GM21360 (cell line): Measurements from ENCODE around the gene MYO5B.

Source experiments
- ATAC-seq: cut with Tn5 transposase; IDR thresholded peaks from one replicate; pipeline ENCODE4 v1.9.1; 2021; ENCODE audit warnings: mild to moderate bottlenecking, moderate library complexity; ENCODE audit not compliant: unreplicated experiment

Gene MYO5B

DNA sequence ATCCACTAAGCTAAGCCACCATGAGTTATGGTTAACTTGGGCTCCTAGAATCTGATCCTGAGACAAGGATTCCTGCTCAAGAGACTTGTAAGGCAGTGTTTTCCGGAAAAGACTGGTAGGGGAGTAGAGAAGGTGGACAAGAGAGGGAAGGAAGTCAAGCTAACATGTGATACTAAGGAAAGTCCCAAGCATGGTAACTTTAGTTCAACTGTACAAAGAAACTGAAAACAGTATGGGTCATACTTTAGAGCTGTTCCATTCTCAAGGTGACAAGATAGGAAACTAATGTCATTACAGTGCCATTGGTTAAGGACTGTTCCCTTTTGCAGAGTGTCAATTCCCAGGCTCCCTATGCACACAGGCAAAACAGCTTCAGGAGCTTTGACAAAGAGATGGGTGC is 5.8 kb downstream of the MYO5B start:
- no peak for ATAC-seq

DNA sequence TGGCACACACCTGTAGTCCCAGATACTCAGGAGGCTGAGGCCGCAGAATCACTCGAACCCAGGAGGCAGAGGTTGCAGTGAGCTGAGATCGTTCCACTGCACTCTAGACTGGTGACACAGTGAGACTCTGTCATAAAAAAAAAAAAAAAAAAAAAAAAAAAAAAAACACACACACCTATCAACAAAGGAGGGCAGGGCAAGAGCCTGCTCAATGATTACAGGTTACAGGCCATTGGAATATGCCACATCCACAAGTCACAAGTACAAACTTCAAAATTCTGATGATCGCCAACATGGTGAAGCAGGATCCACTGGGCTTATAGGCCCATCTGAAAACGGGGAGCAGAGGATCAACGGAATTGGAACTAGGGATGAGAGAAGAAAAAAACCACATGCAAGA is 6.3 kb downstream of the MYO5B start:
- ATAC-seq, result no peak

DNA sequence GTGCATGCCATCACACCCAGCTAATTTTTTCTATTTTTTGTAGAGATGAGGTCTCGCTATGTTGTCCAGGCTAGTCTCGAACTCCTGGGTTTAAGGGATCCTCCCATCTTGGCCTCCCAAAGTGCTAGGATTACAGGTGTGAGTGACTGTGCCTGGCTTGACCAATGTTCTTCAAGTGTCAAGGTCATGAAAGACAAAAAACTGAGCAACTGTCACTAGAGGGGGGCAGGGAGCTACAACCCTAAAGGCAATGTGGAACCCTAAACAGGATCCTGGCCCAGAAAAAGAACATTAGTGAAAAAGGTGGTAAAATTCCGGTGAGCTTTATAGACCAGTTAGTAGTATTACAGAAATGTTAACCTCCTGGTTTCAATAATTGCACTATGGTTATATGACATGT is 7.3 kb downstream of the MYO5B start:
- ATAC-seq, result no peak

DNA sequence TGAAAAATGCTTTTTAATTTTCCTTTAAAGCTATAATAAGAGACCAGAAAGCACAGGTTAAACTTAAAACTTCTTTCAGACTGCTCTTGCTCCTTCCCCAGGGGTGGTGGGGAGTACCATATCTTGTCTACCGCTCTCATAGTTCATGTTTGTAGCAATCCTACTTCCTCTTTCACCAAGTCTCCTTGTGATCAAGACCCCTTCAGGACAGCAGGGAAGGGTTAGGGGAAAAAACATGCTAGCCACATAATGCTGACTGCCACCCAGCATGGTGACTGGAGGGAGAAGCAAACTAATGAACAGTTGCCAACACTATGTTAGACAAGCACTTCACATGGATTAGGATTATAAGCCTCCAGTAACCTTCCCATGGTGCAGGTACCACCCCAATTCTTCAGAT is 8.6 kb downstream of the MYO5B start:
- ATAC-seq, result no peak

DNA sequence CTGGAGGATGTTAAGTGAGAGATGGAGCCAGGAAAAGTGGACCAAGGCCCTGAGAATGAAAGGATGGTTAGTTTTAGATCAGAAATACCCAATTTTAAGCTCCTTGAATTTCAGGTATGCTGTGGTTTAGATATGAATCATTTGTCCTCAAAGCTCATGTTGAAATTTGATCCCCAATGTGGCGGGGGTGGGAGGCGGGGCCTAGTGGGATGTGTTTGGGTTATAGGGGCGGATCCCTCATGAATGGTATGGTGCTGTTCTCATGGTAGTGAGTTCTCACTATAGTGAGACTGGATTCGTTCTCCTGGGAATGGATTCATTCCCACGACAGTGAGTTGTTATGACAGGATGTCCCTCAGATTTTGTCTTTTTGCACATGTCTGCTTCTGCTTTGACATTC is 11.4 kb downstream of the MYO5B start:
- no peak for ATAC-seq

DNA sequence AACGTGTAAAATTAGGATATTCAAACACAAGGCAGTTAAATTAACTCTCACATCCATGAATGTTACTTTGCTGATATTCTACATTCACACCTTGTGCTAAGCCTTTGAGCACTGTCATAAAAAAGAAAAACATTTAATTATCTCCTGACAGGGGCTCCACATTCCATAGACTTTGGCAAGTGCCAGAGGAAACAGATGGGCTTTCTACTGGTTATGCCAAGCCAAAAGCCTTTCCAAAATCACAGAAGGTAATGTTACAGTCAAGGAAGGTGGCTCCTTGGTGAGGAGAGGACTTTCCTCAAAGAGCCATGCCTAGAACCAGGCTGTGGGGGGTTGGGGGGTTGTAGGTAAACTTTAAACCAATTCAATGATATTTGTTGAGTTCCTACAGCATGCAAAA is 12.4 kb downstream of the MYO5B start:
- no peak for ATAC-seq

DNA sequence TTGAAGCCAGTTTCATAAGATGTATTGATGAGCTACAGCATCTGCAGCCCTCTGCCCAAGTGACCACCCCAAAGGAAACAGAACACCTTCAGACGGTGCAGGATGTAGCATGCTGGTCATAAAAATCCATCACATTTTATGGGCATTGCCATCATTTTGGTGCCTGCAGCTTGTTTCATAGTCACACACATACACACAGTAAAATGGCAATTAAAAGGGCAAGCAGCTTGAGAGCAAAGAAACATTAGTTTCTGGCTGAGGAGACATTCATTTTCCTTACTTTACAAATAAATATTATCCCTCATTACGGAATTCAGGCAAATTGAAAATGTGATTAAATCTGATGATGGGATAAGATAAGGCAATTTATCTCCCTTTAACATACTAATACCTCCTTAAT is 13.4 kb downstream of the MYO5B start:
- ATAC-seq, result no peak

DNA sequence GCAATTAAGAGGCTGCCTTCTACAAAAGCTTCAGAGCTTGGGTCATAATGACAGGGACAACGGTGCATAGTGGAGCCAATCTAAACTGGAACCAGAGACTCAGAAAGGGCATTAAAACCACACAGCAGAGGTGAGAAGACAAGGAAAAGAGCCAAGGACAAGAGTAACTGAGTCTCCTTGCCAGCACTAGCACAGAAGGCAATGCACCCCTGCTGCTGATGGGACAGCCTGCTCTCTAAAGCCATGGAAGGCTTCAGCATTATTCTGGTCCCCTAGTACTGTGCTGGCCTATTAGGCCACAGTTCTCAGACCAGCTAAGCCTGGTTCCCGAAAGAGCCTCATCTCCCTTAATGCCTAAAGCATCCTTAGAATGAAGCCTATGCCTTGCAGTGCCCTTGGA is 15.5 kb downstream of the MYO5B start:
- no peak for ATAC-seq

DNA sequence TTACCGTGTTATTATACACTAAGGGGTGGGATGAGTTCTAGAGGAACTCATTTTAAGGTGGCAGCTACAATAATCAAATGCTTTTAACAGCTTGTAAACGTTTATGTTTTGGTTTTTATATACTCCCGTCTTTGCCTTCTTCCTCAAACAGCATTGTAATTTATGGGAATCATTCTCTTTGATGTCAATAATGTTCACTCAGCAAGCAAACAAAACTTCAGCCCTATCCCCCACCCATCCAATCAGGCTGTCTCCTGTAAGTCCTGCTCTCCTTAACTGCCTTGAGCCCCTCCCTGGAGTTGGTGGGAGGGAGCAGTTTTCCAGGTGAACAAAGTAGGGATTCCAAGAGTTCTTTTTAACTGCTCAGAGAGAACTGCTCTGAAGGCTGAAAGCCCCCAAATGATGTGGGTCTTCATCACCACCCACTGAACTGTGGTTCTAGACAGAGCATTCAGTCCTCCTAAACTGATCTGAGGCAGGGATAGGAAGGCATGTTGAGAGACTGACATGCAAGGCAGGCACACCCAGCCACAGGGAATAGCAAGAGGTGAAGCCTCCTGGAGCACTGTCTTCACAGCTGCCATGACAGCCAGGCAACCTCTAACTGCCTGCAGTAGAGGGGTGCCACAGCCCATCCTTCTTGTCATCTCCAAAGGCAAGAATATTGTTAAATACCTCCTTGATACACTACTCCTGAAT is 17.5 kb downstream of the MYO5B start:
- no peak for ATAC-seq

DNA sequence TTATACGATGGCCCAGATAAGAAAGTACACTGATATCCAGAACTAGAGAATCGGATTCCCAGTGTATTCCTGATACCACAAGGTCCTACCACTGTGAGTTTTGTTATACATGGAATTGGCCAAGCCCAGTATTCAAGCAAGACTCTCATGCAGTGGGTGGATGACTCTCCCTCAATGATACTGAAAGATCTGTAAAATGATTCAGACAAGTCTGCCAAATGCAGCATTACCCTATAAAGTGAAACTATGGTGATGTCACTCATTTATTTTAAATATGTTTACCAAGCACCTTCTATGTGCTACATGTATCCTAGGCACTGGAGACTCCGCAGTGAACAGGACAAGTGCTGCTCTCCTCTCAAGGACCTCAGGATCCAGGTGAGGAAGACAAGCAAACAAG is 22.6 kb downstream of the MYO5B start:
- no peak for ATAC-seq

DNA sequence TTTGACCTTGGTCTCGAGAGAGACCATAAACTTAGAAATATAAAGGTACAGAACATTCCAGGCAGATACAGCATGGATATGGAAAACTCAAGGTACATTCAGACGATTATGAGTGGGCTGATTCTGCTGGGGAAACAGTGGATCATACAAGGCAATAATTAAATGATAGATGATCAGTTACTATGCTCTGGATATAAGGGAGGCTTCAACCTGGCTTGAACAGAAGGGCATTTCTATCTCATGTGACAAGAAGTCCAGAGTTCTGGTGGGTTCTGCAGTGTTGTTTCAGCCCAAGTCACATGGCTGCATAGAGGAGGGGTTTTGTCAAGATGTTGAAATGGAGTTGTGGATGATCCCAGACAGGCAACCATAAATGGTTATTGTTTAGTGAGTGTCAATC is 23.5 kb downstream of the MYO5B start:
- ATAC-seq, result no peak

DNA sequence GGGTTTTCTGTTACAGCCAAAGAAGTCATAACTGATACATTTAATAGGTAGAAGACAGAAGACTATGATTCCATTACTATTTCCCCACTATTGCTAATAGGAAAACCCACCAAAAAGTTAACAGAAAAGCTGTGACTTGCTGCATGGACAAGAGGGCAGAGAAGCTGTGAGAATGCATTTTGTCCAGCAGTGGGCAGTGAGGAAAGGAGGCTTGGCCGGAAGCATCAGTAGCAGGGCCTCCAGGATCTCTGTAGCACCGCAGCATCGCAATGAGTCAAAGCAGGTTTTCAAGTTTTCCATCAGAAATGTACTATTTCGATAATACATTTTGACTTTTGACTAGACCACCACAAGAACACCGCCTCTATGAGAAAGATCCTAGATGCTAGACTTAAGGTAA is 24.9 kb downstream of the MYO5B start:
- no peak for ATAC-seq

DNA sequence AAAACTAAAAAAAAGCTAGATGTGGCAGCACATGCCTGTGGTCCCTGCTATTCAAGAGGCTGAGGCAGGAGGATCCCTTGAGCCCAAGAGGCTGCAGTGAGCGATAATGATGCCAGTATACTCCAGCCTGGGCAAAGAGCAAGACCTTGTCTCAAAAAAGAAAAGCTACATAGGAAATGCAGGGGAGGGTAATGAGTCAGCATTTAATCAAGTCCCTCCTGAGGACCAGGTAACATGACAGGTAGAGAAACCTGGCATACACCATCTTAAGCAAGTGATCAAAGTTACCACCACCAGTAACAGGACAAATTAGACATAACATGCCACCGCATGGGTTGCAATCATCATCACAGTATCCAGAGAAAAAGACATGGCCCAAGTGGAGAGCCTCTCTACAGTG is 25.8 kb downstream of the MYO5B start:
- no peak for ATAC-seq

DNA sequence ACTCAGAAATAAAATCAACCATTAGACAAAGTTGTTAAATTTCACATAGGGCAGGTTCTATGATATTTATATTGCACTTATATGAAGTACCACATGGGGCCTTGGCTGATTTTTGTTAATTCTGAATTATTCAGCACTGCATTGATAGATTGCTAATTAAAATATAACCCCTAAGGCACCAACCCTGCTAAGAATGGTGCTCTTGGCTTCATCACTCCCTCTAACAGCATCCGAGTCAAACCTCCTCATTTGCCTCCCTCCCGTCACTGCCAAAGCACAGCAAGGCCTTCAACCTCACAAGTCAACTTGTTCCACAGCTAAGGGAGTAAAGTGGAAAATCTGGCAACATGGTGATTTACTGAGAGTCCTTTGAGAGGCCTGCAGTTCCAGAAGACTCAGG is 27.0 kb downstream of the MYO5B start:
- ATAC-seq, result no peak

DNA sequence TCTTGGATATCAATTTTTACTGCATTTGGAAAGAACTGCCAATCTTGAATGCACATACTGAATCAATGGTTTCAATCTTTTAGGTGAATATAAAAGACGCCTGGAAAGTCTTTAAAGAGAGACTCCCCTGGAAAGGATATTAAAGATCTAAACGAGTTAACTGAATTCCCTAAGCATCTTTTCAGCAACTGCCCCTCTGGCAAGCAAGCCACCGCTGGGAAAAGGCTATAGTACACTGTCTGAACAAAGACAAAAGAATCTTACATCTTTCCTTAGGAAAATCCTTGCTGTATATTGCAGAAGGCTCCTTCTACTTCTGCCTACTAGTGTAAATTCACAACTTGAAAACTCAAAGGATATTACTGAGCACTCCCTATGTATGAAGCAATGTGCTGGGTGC is 28.0 kb downstream of the MYO5B start:
- no peak for ATAC-seq

DNA sequence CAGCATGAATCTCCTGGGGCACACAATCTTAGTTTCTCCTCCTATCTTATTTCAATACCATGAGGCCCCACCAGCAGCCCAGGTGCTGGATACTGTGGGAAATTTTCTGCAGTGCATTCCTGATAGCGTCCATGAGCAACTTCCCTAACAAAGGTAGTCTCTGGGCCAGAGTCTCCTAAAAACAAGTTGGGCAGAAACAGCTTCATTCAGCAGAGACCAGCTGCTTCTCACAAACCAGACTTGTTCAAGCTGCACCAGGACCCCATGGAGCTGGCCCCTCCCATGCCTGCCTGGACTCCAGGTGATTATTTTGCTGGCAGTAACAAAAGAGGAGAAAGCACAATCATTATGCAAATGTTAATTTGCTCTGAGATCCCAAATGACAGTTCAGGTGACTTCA is 31.4 kb downstream of the MYO5B start:
- no peak for ATAC-seq

DNA sequence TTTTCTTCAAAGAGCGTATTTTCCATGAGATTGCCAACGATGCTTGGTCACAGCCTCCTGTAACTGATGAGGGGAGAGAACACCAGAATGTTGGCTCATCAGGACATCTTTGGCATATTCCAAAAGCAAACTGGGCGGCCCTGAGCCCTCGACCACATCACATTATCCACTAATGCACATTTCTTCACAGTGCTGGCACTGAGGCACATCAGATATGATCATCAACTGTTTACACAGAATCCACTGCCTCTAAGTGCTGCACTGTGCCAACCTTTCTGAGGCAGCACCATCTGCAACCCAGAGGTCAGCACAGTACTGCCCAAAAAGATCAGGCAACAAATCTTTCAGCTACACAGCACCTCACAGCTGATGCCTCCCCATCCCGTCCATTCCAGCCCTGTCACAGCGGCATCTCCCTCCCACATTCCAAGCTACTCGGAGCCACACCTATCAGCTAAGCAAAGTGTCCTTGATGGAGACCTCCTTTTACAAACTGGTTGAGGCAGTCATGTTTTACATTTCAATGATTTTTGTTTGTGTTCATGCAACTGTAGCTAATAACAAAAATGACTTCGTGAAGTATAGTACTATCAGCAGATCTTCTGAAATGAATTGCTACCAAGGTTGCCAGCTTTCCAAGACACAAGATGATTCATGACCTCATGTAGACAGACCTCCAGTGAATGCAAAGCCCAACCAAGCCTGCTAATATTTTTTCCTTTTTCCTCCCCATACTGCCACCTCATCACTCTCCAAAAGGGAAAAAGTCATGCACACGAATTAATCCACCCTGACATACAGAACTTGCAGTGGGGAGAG is 32.3 kb downstream of the MYO5B start:
- no peak for ATAC-seq

DNA sequence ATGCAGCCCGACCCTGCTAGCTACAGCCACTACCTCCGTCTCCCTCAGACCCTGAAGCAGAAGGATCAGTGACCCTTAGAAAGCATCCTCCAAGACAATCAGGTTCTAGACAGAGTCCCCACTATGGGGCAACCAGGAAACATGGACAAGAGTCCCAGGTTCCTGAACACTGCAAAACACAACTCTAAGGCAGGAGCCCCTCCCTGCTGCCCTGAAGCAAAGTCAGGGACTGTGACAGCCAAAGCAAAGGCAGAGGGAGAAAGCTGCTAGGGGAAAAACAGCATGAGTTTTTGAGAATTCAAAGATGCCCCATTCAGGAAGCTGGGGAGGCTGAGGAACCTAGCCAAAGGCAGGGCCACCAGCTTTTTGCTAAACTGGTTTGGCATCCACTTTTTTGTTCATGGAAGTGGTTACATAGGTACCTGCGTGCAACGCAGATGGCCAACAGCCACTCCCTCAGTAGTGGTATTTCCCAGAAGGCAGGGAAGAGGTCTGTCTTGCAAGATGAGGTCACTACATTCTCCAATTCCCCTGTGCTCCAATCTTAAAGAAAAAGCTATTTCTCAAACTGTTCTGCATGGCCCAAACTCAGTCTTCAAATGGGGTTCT is 33.2 kb downstream of the MYO5B start:
- no peak for ATAC-seq

DNA sequence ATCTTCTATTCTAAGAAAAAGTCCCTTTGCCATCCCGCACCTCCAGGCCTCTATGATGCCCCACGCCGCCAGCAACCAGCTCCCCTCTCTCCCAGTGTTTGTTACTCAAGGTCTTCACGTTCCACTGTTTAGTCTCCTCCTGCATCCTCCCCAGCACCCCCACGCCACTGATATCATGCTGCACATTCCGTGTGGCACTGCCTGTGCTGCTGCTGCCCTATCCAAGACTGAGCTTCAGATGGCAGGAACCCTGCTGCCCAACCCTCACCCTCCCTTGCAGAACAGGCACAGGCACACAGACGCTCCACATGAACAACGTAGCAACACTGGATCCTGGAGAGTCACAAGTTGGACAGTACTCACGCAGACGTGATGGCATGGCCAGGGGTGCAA is 35.3 kb downstream of the MYO5B start:
- no peak for ATAC-seq

DNA sequence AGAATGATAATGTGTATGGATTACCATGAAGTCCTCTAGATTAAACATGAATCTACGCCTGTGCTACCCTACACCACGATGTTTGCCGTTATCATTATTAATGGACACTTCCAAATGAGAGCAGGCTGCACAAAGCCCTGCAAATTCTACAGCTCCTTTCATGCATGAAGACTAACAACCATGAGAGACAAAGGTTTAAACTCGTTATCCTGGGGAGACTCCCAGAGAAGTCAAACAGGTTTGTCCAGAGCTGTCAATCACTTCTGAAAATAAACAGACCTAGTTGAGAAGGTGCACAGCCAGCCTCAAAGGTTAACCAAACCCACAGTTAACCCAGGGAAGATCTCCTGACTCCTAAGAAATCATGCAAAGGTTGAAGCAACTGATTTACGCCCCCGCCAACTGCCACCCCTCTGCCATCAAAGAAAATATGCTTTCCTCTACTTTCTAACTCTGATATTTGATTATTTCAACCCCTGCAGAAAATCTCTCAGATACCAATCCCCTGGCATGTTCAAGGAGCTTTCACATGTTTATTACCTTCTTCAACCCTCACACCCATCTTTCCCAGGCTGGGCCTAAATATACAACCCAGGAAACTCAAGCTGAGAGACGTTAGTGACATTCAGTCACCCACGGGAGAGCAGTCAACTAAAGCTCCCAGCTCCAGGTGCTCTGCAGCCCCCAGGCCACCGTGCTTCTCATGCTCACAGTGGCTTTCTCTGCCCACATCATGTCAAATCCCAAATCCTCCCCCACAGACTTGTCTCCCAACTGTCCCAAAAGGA is 35.9 kb downstream of the MYO5B start:
- no peak for ATAC-seq

DNA sequence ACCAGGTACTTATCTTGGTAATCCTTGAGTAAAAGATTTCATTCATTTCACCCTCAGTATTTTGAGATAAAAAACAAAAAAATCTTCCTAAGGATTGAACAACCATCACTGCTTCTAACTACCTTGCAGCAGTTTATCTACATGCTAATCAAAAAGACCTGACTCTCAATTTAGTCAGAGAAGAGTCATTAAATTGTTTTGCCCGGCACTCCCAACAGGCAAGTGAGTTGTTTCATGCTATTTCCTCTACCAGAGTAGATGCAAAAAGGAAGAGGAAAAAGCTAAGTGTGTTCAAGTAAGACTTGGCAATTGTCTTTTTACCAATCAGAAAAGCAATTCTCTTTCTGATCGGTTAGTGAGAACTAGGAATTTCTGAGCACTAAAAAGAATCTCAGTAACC is 39.5 kb downstream of the MYO5B start:
- ATAC-seq, result no peak

DNA sequence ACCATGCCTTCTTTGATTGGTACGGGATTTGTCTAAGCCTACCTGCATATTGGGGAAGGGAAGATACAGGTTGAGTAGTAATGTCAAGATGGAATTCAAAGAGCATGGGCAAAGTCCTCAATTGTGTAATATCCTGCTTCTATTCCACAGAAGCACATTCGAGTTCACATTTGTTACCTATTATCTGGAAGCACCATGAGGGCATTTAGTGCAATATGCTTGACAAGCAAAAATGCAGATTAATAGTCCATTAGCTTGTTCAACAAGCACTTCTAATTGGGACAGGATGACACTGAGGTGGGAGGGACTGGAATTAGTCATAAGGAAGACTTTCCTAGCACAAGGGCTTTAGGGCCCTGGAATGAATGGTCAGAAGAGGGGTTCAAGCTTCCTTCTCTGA is 40.5 kb downstream of the MYO5B start:
- ATAC-seq, result no peak
